ENCODE results near the gene HGS. TPM values are rescaled to one million over a fixed set of nuclear protein-coding genes. Genes with fewer than 3 reads are reported as not detected.

The HGS gene
- total RNA-seq, 1 experiment from 2014 or later, result 177 TPM

DNA sequence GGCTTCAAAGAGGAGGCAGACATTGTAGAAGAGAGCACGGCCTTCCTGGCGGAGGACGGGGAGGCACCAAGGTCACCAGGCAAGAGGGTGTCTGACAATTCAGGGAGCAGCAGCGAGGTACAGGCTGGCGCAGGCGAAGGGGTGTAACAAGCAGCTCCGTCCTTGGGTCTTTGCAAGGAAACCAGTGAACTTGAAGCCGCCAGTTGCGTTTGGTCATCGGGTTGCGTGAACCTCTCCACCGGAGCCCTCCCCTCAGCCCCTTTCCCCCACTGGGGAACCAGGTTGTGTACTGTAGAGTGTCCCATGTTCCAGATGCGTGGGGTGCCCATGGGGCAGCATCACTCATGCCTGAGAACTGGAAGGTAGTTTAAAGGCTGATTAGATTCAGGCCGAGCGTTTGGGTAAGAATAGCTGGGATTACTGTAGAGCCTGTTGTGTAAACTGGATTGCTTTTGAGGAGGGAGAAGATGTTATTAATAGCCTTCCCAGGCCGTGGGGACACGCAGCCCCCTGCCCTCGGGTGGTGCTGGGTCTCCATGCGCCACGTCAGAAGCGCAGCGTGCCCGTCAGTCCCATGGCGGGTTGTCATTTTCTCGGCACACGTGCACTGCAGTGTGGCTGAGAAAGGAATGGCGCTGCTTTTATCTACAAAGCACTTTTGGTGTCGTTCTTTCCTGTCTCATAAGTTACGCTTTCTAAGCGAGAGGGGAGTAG lies 21.9 kb downstream of the HGS start:
- no peak for DNase-seq (ENCODE audit: low spot score)

DNA sequence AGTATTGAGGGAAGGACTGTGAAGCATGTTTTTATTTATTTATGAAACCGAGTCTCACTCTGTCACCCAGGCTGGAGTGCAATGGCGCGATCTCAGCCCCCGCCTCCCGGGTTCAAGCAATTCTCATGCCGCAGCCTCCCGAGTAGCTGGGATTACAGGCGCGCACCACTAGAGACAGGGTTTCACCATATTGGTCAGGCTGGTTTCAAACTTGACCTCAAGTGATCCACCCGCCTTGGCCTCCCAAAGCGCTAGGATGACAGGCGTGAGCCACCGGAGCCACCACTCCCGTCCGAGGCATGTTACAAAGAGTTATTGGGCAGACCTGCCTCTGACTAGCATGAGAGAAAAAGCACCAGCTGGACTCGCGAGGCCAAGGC lies 22.4 kb downstream of the HGS start:
- DNase-seq (ENCODE audit: low spot score), result no peak

DNA sequence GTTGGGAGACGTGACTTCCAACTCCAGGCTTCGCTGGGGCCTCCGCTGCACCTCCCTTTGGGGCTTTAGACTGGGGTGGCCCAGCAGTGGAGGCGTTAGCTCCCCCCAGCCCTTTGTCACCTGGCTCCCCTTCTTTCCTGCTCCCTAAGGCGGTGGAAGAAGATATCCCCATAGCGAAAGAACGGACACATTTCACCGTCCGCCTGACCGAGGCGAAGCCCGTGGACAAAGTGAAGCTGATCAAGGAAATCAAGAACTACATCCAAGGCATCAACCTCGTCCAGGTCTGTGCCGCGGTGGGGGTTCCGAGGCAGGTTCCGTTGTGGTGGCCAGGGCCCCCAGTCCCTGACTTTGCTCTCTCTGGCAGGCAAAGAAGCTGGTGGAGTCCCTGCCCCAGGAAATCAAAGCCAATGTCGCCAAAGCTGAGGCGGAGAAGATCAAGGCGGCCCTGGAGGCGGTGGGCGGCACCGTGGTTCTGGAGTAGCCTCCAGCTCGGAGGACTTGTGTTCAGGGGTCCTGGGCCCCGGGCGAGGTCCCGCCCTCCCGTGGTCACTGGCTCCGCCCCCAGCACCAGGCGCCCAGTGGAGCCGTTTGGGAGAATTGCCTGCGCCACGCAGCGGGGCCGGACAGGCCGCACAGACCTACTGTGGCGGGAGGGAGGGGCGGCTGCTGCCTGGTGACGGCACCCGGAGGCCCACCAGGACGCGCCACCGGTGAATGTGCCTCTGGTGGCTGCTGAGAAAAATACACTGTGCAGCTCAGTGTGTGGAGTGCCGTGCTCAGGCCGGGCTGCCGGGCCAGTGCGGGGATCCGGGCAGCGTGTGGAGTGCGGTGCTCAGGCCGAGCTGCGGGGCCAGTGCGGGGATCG lies 23.2 kb downstream of the HGS start:
- DNase-seq (ENCODE audit: low spot score), result no peak

DNA sequence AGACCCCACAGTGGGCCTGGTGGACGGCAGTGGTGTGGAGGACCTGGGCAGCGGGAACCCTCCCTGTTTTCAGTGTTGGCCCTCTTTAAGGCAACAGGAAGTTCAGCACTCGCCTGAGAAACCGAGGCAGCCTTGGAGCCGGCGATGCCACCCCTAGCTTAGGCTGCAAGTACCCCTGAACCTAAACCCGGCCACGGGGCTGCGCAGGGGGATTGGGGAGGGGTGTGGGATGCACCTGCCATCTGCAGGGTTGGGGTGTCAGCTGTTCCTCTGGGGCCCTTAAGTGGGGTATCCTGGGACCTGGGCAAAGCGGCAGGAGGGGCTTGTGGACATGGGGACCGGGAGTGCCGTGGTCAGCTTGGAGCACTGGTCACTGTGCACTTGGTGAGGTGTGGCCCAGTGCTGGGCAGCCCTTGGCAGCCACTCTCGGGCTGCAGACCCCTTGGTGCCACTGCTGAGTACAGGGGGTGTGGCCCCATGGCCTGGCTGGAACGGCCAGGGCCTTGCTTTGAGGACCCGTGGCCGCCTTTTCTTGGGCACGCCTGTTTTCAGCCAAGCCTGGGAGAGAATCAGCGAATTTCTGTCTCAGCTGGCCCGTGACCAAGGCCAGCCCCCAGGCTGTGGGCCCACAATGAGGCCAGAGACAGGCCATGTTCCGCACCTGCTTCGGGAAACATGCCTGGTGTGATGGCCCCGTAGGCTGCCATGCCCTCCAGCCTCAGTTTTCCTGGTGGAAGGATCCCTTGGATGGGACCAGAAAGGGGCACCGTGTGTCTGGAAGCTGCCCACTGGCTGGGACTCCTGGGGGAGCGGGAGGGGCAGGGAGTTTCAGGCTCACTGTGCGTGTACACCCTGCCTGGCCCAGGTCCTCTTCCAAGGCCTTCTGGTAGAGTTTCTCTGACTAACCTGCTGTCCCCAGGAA lies 24.2 kb downstream of the HGS start:
- DNase-seq (ENCODE audit: low spot score), result no peak

DNA sequence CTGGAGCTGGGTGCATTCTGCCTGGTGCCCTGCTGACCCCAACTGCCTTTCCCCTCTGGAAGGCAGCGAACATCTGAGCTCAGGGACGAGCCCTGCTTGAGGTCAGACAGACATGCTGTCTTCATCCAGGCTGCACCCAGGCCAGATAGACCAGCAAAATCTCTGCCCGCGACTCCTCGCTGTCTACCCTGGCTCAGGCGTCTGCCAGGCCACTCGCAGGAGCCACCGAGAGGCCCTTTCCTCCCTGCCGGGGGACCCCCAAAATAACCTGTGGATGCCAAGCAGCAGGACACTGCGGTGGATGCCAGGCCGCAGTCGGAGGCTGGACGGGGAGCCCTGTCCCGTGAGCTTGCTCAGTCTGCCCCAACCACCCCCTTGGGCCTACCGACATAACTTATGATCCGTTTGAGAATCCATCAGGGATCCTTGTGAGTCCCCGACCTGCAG lies 25.0 kb downstream of the HGS start:
- DNase-seq (ENCODE audit: low spot score), result no peak

DNA sequence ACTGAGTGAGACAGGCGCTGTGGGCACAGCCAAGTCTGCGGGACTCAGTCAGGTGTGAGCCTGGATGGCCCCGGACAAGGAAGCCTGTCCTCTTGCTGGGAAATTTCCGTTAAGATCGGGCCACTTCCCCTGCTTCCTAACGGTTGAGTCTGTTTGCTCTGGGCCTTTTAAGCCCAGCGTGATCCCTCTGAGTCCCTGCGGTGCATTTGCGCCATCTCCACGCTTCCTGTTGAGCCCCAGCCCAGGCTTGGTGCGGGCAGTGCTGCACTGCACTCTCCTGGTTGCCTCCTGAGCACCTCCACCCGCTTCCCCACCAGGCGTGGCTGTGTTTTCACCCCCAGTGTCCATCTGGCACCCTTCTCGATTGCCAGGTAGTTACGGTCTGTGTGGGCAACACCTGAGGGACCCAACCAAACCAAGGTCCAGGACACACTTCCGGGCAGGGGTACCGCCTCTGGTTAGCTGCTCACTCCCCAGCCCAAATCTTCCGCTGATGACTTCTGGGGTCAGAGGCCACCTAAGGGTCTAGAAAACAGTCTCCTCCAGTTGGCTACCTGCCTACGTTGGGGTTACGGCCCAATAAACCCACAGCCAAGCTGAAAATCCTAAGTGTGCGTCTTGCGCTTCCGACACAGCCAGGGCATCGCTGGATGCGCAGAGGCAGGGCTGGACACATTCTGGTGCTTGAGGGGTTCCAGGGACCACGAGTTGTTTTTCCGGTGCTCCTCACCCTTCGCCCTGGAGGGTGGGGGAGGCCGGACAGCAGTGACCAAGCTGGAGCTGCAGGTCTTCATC lies 26.9 kb downstream of the HGS start:
- DNase-seq (ENCODE audit: low spot score), result peak; percentile 49

DNA sequence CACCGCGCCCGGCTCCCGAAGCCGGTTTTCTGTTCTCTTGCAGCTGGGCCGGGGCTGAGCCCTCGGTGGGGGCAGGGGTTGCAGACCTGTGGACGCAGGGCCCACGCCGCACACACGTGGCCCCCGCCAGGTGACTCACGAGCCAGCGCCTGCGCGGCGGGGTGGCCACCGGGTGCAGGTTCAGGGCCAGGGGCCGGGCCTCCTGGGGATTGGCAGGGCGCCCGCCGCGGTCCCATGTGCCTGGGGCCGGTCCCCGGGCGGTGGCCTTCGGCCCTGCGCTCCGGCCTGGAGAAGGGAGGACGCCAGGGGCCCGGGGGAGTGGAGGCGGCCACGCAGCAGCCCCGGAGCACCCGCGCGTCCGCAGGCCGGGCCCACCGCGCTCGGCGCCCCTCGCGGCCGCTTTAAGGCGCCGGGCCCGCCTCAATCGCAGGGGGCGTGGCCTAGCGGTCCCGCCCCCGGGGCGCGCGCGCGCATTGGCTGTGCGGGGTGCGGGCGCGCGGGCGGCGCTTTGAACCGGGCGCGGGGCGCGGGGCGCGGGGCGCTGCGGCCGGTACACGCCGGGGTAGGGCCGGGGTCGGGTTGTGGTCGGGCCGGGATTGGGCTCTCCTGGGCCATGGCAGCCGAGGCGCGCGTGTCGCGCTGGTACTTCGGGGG lies 28.1 kb downstream of the HGS start, which contains the start of gene SLC25A10:
Gene SLC25A10, plus strand, starts transcription at position 471 of the 654 bp plus-strand sequence. Its CDS starts 143 bp downstream, at position 614.
- peak; percentile 90 for DNase-seq (ENCODE audit: low spot score)

DNA sequence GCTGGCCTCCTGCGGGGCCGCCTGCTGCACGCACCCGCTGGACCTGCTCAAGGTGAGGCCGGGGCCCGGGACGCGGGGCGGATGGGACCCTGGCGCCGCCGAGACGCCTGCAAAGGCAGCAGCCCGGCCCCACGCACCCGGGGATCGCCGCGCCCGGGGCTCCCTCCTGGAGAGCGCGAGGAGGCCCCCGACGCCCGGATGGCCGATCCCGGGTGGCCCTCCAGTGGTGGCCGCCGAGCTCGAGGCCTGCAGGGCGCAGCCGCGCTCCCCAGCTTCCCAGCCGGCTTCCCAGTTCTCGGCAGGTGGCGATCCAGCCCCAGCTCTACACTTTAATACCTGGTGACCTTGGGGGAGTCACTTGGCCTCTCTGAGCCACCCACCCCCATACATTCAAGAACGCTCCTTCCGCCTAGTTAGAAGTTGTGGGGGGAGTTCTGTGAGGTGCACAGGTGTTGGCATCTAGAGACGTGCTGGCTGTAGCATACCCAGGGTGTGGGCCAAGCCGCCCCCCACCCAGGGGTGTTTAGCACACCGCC lies 28.7 kb downstream of the HGS start:
- DNase-seq (ENCODE audit: low spot score), result peak; percentile 75

DNA sequence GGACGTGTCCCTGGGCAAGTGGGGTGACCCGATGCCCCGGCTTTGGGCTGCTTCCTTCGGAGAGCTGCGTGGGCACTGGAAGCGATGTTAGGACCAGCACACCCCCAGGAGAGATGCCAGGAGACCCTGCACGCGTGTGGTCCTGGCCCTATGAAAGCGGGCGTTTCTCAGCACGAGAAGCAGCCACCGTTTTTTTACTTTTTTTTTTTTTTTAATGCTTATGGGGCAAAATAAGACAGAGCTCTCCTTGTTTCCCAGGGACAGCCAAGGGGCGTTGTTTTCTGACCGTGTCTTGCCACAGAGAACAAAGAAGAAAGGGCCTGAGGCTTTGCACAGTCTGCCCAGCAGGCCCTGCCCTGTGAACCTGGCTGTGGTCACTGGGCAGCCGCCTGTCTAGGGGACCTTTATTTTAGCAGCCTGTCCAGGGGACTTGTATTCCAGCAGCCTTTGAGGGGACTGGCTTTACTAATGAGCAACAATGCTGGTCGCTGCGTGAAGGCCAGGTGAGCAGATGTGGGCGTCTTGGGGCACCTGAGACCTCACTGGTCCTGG lies 29.3 kb downstream of the HGS start:
- peak; percentile 54 for DNase-seq (ENCODE audit: low spot score)

DNA sequence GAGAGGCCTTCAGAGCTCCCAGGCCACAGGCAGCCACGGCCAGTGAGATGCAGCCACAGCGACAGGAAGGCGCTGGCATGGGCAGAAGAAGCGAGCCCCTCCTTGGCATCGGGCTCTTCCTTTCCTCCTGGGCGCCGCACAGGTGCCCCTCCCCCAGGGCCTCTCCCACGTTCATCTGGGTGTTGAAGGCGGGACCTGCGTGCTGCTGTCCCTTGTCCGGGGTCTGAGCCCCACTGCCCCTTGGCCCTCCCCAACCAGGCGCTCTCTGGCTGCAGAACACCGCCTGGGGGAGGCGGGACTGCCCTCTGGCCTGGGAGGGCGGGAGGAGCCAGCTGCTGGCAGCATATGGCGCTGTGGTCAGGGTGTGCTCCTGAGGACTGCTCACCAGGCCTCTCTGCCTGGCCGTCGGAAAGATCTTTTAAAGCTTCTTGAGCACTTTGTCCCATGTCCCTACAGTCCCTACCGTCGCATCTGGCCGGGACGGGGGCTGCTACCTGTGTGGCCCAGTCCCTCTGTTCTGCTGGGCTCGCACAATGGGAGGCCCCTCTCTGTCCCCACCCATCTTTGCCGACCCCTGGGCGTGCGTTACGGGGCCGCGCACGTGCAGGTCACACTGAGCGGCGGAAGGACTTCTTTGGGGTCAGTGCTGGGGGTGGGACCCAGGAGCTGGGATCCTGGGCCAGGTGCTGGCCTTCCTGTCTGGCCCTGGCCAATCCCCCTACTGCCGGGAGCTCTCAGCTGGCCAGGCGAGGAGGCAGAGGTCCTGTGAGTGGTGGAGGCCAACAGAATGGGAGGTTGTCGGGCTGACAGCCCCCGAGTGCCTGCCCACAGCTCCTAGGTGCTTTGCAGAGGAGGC lies 30.0 kb downstream of the HGS start:
- DNase-seq (ENCODE audit: low spot score), result peak; percentile 64

DNA sequence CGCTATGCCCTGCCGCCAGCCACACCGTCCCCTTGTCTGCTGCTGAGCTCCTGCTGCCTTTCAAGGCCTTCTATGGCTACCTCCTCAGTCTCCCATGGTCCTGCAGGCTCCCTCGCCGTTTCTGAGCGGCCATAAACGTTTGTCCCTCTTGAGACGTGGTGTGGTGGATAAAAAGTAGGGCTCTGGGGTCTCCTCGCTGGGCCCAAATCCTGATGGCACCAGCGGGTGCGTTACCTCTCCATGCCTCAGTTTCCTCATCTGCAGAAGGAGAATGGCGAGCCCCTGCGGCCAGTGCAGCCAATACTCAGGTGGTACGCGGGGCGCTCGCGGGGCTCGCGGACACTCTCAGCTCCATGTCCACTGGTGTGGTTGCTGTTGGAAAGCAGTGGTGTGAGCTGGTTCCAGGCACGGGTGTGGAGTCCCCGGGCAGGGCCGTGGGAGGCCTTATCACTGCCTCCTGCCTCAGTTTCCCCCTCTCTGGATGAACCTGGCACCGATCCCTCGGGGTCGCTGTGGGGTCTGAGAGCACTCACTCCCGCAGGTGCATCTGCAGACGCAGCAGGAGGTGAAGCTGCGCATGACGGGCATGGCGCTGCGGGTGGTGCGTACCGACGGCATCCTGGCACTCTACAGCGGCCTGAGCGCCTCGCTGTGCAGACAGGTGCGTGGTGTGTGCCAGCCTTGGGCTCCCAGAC lies 30.7 kb downstream of the HGS start:
- DNase-seq (ENCODE audit: low spot score), result no peak

DNA sequence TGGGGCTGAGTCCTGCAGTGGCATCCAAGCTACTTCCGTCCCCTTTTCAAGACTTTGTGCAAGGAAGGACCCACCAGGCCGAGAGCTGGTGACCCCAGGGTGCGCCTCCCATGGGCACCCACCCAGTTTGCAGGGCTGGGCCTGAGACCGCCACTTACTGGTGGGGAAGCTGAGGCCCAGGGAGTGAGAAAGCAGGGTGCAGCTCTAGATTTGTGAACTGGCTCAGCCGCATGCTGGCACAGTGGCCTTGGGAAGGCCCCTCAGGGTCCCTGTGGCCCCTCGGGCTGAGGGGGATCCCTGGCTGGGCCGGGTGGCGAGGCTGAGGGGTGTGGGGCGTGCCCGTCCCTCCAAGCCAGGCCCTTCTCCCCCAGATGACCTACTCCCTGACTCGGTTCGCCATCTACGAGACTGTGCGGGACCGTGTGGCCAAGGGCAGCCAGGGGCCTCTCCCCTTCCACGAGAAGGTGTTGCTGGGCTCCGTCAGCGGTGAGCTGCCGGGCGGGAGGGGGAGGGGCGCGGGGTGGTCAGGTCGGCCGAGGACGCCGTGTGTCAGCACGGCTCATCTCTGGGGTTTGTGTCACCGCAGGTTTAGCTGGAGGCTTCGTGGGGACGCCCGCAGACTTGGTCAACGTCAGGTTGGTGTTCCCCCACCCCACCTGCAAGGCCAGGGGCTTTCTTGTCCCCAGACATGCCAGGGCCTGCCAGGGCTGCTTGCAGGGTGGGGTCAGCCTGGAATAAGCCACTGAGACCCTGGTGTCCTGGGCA lies 31.5 kb downstream of the HGS start:
- DNase-seq (ENCODE audit: low spot score), result no peak

DNA sequence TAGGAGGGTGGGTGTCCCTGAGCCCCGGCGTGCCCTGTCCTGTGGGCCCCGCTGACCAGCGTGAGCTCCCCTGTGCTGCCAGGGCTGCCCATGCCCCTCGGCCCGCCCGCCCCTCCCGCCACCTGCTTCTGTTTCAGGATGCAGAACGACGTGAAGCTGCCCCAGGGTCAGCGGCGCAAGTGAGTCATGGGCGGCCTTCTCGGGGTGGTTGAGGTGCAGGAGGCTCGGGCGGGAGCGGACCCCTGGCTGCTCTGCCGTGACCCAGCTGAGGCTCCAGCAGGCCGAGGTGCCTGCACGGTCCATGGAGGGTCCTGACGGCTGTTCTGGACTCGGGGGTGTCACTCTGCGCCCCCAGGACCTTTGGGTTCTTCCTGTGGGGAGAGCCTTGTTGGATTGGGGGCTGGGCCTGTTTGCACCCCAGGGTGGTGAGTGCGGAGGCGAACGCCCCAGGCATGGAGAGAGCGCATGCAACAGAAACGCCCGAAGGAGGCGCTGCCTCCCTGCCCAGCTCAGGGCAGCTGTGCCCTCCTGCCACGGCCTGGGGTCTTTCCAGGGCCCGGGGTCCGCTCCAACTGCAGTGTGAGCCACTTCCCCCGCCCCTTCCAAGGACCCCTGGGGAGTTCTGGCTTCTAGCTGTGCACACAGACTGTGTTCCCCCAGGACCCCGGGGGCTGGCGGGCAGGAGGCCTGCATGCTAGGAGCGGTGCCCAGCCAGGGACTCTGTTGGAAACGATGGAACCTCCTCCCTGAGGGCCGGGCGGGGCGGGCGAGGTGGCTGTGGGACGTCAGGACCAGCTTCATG lies 32.3 kb downstream of the HGS start:
- no peak for DNase-seq (ENCODE audit: low spot score)

DNA sequence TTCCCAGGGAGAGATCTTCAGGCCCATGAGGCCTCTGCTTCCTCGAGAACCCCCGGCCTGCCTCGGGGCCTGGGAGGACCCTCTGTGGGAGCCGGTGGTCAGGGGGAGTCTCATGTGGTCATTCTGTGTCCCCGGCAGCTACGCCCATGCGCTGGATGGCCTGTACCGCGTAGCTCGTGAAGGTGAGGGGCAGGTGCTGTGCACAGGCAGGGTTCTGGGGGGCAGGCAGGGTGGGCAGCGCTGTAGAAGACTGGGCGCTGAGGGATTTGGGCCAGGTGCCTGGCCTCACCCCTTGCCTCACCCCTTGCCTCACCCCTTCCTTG lies 32.8 kb downstream of the HGS start:
- DNase-seq (ENCODE audit: low spot score), result no peak

DNA sequence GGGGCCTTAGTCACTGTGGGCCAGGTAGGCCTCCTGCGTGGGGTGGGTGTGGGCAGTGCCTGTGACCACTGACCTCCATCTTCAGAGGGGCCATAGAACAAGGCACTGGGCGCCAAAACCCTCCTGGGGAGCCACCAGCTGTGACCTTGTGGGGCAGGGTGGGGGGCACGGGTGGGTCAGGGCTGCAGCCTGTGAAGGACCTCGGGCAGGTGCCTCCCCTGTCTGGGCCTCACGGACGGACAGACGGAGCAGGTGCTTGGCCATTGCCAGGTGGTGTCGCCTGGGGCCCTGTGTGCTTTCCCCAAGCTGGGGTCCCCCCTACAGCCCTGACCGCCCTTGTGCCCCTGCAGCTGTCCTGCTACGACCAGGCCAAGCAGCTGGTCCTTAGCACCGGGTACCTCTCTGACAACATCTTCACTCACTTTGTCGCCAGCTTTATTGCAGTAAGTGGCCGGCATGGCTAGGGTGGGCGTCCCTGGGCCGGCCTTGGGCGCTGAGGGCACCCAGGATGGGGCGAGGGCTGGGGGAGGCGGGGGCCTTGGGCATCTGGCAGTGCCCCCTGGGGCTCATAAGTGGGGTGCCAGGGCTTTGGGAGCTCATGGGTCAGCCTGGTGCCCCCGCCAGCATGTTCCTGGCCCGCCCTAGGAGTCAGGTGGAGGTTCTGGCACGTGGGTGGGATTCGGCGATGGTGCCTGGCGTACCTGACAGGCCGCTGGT lies 33.4 kb downstream of the HGS start:
- no peak for DNase-seq (ENCODE audit: low spot score)

DNA sequence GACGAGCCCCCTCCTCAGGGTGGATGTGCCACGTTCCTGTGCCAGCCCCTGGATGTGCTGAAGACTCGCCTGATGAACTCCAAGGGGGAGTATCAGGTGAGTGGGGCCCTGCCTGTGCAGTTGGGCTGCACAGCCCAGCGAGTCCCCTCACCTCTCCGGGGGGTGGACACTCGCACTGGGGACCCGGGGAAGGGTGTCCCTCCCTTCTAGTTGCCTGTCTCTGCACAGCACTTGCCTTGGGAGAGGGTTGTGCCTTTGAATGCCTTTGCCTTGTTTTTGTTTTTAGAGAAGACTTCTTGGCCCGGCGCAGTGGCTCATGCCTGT lies 33.9 kb downstream of the HGS start:
- DNase-seq (ENCODE audit: low spot score), result no peak
